ENCODE measurements around the gene GALNT17.

GALNT17 gene

DNA sequence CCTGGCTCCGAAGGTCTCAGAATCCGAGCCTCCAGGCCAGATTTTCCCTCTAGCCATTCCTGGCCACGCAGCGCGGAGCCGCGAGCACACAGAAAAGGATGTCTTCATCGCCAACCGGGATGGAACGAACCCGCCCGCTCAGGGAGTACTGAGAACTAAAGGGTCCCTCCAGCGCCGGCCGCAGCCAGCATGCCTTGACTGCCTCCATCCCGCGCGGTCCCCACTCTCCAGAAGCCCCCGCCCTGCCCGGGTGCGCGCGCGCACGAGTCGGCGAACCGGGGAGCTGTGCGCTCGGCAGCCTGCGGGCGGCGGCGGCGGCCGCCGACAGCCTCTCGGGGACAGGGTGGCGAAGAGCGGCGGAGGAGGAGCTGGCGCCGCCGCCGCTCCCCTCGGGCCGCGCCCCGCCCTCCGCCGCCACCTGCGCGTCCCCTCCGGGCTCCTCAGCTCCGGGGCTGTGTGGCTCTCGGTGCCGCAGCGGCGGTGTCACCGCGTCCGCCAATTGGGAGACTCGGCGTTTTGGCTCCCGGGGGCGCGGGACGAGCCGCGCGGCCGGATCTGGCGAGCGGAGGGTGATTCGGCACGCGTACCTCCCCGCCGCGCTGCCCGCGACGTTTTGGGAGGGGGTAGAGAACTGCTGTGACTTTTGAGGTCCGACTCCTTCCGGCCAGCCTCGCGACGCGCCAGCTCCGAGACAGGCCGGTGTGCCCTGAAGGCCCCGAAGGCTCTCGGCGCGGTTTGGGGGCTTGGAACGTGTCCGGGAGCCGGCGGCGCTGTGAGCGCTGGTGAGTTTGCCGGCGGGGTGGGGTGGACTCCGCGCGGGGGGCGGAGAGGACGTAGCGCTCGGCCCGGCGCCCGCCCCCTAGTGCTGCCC lies 453 bp upstream of the GALNT17 start:
- Histone ChIP-seq H3K4me2 (ENCODE audit: low read length) (no peak overlapping the region), H3K4me3 (ENCODE audit: low read length) (no peak overlapping the region)

DNA sequence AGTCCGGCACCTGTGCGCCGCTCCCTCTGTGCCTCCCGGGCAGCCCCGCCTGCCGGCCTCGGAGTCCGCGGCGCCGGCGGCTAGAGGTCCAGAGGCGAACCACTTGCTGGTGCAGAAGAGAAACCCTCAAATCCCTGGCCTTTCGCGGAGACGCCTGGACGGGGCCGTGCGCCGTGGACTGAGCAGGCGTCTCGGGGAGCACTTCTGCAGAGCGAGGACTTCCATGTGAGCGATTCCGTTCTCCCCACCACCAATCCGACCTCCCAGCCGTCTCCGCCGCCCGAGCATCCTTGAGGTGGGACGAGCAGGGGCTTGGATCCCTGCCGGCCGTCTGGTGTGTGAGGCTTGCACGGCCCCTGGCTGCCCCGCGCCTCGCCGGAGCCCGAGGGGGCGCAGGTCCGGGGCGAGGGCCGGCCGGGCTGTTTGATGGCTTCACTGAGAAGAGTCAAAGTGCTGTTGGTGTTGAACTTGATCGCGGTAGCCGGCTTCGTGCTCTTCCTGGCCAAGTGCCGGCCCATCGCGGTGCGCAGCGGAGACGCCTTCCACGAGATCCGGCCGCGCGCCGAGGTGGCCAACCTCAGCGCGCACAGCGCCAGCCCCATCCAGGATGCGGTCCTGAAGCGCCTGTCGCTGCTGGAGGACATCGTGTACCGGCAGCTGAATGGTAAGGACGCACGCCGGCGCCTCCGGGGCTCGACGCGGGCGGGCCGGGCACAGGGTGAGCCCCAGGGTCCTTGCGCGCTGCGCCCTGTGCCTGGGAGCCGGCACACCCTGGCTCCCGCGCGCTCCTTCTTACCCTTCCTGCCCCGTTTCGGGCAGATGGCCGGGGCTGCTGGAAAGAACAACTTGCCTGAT lies 660 bp downstream of the GALNT17 start:
- Histone ChIP-seq H4K20me1 (ENCODE audit: insufficient read depth, low read length) (no peaks in the 10 kb centered on the region), H3K4me3 (ENCODE audit: low read length) (no peak overlapping the region), H3K4me1 (ENCODE audit: low read length) (no peaks in the 10 kb centered on the region), H3K4me2 (ENCODE audit: low read length) (no peak overlapping the region), H3K27me3 (ENCODE audit: low read depth, low read length) (no peaks in the 10 kb centered on the region), H3K9ac (ENCODE audit: low read length) (no peak overlapping the region), H3K79me2 (ENCODE audit: low read length) (no peaks in the 10 kb centered on the region), H2AFZ (ENCODE audit: low read depth, low read length) (no peak overlapping the region), H3K36me3 (replicated peaks; ENCODE audit: low read depth, low read length) (no peaks in the 10 kb centered on the region), H3K27ac (ENCODE audit: low read length) (no peak overlapping the region), H3K9me3 (ENCODE audit: insufficient read depth, low read length) (no peaks in the 10 kb centered on the region)
- TF ChIP-seq EZH2phosphoT487 (IDR thresholded peaks at IDR 0.05; ENCODE audit: low read depth), result no peak
- TF ChIP-seq, protein P1, sequence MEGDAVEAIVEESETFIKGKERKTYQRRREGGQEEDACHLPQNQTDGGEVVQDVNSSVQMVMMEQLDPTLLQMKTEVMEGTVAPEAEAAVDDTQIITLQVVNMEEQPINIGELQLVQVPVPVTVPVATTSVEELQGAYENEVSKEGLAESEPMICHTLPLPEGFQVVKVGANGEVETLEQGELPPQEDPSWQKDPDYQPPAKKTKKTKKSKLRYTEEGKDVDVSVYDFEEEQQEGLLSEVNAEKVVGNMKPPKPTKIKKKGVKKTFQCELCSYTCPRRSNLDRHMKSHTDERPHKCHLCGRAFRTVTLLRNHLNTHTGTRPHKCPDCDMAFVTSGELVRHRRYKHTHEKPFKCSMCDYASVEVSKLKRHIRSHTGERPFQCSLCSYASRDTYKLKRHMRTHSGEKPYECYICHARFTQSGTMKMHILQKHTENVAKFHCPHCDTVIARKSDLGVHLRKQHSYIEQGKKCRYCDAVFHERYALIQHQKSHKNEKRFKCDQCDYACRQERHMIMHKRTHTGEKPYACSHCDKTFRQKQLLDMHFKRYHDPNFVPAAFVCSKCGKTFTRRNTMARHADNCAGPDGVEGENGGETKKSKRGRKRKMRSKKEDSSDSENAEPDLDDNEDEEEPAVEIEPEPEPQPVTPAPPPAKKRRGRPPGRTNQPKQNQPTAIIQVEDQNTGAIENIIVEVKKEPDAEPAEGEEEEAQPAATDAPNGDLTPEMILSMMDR (IDR thresholded peaks at IDR 0.05; ENCODE audit: low read depth, low read length), result no peak

More for the DNA sequence above, 453 bp upstream of the GALNT17 start:
- Histone ChIP-seq H3K9me3 (ENCODE audit: insufficient read depth, low read length) (no peaks in the 10 kb centered on the region), H3K27me3 (ENCODE audit: low read depth, low read length) (no peaks in the 10 kb centered on the region), H3K36me3 (replicated peaks; ENCODE audit: low read depth, low read length) (no peaks in the 10 kb centered on the region), H3K4me1 (ENCODE audit: low read length) (no peaks in the 10 kb centered on the region), H3K27ac (ENCODE audit: low read length) (no peak overlapping the region), H3K79me2 (ENCODE audit: low read length) (no peaks in the 10 kb centered on the region), H2AFZ (ENCODE audit: low read depth, low read length) (no peak overlapping the region), H3K9ac (ENCODE audit: low read length) (no peak overlapping the region), H4K20me1 (ENCODE audit: insufficient read depth, low read length) (no peaks in the 10 kb centered on the region)
- TF ChIP-seq, protein P1 (IDR thresholded peaks at IDR 0.05; ENCODE audit: low read depth, low read length), result no peak
- no peak for TF ChIP-seq EZH2phosphoT487 (IDR thresholded peaks at IDR 0.05; ENCODE audit: low read depth)

DNA sequence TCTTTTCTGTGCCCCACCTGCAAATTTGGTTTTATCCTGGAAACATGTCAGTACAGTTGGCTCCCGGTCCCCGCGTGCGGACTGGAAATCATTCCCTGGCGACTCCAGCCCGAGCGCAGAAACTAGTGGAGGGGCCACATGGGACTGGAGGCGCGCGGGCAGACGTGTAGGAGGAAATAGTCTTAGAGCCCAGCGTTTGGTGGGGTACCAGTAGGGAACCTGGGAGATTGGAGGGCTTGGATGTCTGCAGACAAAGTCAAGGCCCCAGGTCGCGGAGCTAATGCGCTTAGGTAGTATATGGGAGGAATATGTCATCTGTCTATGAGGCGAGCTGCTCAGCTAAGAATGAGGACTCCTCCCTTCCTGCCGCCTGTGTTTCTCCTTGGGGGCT lies 1.3 kb downstream of the GALNT17 start:
- Histone ChIP-seq H3K4me2 (ENCODE audit: low read length) (no peak overlapping the region), H4K20me1 (ENCODE audit: insufficient read depth, low read length) (no peaks in the 10 kb centered on the region), H3K4me3 (ENCODE audit: low read length) (no peak overlapping the region), H3K9me3 (ENCODE audit: insufficient read depth, low read length) (no peaks in the 10 kb centered on the region), H3K9ac (ENCODE audit: low read length) (no peak overlapping the region), H3K36me3 (replicated peaks; ENCODE audit: low read depth, low read length) (no peaks in the 10 kb centered on the region), H3K4me1 (ENCODE audit: low read length) (no peaks in the 10 kb centered on the region), H3K79me2 (ENCODE audit: low read length) (no peaks in the 10 kb centered on the region), H3K27me3 (ENCODE audit: low read depth, low read length) (no peaks in the 10 kb centered on the region), H3K27ac (ENCODE audit: low read length) (no peak overlapping the region), H2AFZ (ENCODE audit: low read depth, low read length) (no peak overlapping the region)
- TF ChIP-seq, protein P1 (IDR thresholded peaks at IDR 0.05; ENCODE audit: low read depth, low read length), result no peak
- TF ChIP-seq EZH2phosphoT487 (IDR thresholded peaks at IDR 0.05; ENCODE audit: low read depth), result no peak

DNA sequence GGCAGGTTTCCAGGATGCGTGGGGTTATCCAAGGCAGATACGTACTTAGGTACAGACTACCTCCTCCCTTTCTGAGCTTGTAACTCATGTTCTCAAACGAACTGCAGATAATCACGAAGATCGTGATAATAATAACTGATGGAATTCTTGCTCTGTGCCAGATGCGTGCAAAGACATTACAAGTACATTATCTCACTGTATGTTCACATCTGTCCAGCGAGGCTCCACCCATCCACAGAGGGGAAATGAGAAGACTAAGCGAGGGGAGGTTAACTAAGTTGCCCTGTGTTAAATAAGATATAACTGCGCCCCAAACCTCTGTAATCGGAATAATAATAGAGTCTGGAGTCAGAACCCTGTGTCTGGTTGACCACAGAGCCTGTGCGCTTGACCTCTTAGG lies 1.9 kb downstream of the GALNT17 start:
- Histone ChIP-seq H3K27ac (ENCODE audit: low read length) (no peak overlapping the region), H3K36me3 (replicated peaks; ENCODE audit: low read depth, low read length) (no peaks in the 10 kb centered on the region), H2AFZ (ENCODE audit: low read depth, low read length) (no peak overlapping the region), H4K20me1 (ENCODE audit: insufficient read depth, low read length) (no peaks in the 10 kb centered on the region), H3K27me3 (ENCODE audit: low read depth, low read length) (no peaks in the 10 kb centered on the region), H3K4me3 (ENCODE audit: low read length) (no peak overlapping the region), H3K79me2 (ENCODE audit: low read length) (no peaks in the 10 kb centered on the region), H3K9ac (ENCODE audit: low read length) (no peak overlapping the region), H3K9me3 (ENCODE audit: insufficient read depth, low read length) (no peaks in the 10 kb centered on the region), H3K4me1 (ENCODE audit: low read length) (no peaks in the 10 kb centered on the region), H3K4me2 (ENCODE audit: low read length) (no peak overlapping the region)
- TF ChIP-seq, protein P1 (IDR thresholded peaks at IDR 0.05; ENCODE audit: low read depth, low read length), result no peak
- TF ChIP-seq EZH2phosphoT487 (IDR thresholded peaks at IDR 0.05; ENCODE audit: low read depth), result no peak
